ENCODE measurements around the gene IGF1.

The IGF1 gene

DNA sequence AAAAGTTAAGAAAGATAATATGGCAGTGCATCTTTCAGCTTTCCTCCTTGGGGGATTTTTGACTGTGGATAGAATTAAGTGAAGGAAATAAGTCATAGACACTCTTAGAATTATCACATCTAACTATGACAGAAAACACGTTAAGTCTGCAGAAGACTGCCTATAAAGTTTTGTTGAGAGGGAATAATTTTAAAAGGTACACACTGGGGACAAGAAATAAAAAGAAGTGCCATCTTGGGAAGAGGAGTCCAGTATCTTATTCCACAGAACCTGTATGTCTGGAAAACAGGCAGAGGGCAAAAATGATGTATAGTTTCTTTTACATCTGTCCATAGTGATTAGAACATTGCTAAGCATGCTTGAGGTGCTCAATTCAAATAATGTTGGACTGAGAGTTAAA is 80.7 kb downstream of the IGF1 start:
- no peak overlapping the region for H3K4me3 ChIP-seq (ENCODE audit: control insufficient read depth, low read depth, low read length)
- DNase-seq (ENCODE audit: low read depth) = no peak
- TF ChIP-seq CTCF (conservative IDR thresholded peaks at IDR 0.05; ENCODE audit: control insufficient read depth, insufficient read depth, low read depth, low read length) = no peak

- no peak for TF ChIP-seq CTCF (conservative IDR thresholded peaks at IDR 0.05; ENCODE audit: control insufficient read depth, insufficient read depth, low read depth, low read length)
- H3K4me3 ChIP-seq (ENCODE audit: control insufficient read depth, low read depth, low read length) = no peak overlapping the region
- DNase-seq (ENCODE audit: low read depth) = no peak
These were observed 84.1 kb downstream of the IGF1 start for GRCh38 chr12:102396276-102396675.

DNA sequence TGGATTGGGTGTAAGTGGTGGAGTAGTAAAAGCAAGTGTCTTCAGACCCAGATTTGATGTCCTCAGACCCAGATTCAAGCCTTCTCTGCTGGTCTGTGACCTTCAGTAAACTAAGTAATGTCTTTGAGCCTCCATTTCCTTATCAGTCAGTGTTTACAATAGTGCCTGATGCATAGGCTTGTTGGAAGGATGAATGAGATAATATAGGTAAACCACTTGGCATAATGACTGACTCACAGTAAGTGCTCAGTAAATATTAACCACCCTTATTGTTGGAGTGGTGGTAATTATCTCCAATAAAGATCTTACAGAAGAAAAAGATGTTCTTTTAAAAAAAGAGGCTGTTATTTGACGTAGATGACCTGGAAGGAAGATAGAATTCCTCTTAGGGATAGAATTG is 86.2 kb downstream of the IGF1 start:
- no peak overlapping the region for H3K4me3 ChIP-seq (ENCODE audit: control insufficient read depth, low read depth, low read length)
- DNase-seq (ENCODE audit: low read depth) = no peak
- no peak for TF ChIP-seq CTCF (conservative IDR thresholded peaks at IDR 0.05; ENCODE audit: control insufficient read depth, insufficient read depth, low read depth, low read length)

- no peak overlapping the region for H3K4me3 ChIP-seq (ENCODE audit: control insufficient read depth, low read depth, low read length)
- no peak for TF ChIP-seq CTCF (conservative IDR thresholded peaks at IDR 0.05; ENCODE audit: control insufficient read depth, insufficient read depth, low read depth, low read length)
- no peak for DNase-seq (ENCODE audit: low read depth)
These were observed 90.3 kb downstream of the IGF1 start for GRCh38 chr12:102390068-102390467.

DNA sequence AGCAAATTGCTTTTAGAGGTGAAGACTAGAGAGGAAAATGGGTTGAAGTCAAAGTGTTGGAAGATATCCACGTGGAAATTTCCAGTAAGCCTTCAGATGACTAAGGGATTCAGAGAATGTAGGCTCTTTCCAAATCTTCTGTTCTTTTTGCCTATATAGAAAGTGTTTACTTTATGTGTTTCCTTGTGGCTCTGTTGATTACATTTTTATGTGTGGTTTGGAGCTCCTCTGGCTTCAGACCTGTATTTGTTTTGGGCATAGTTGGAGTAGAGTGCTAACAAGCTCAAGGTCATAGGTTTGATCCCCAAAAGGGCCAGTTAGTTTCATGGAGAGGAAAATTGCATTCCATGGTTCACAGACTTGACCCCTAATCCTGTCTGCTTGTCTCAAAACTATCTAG is 91.9 kb downstream of the IGF1 start:
- TF ChIP-seq CTCF (conservative IDR thresholded peaks at IDR 0.05; ENCODE audit: control insufficient read depth, insufficient read depth, low read depth, low read length) = no peak
- no peak overlapping the region for H3K4me3 ChIP-seq (ENCODE audit: control insufficient read depth, low read depth, low read length)
- peak; percentile 21 for DNase-seq (ENCODE audit: low read depth)

DNA sequence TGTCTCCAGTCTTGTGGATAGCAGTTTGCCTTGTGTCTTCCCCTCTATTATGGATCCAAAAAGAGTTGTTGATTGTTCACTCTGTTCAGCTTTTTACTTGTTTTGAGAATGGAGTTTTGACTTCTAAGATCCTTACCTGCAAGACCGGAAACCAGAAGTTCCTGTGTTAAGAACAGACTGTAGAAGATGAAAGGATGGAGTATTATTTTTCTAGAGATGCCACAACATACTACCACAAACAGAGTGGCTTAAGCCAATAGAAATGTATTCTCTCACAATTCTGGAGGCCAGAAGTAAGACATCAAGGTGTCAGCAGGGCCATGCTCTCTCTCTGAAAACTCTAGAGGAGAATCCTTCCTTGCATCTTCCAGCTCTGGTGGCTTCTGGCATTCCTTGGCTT is 95.0 kb downstream of the IGF1 start:
- H3K4me3 ChIP-seq (ENCODE audit: control insufficient read depth, low read depth, low read length) = no peak overlapping the region
- TF ChIP-seq CTCF (conservative IDR thresholded peaks at IDR 0.05; ENCODE audit: control insufficient read depth, insufficient read depth, low read depth, low read length) = no peak
- DNase-seq (ENCODE audit: low read depth) = no peak
